OCI-LY7 (cell line): Measurements from ENCODE around the gene PIGQ. TPM values are rescaled to one million over a fixed set of nuclear protein-coding genes. Genes with fewer than 3 reads are reported as not detected.

ENCODE experiments used
- BruUV-seq: library from RNA; stranded (reverse); fragments of 400-500 nt; replicated peaks from 2 replicates; lab custom pipeline; 2021; lab: Mats Ljungman, UMichigan
- CTCF ChIA-PET: fragments of 300-600 bp; sonication (Branson Sonifier 250); formaldehyde crosslinking; loops from one replicate; lab custom pipeline; 2022; ENCODE audit warnings: antibody characterized with exemption; ENCODE audit not compliant: unreplicated experiment; lab: Charles Lee
- POLR2A ChIA-PET: fragments of 300-600 bp; sonication (Branson Sonifier 250); formaldehyde crosslinking; loops from one replicate; lab custom pipeline; 2022; ENCODE audit warnings: antibody characterized with exemption; lab: Charles Lee
- DNase-seq: peaks from one replicate; pipeline ENCODE4 v3.0.0-alpha.2; 2015; ENCODE audit warnings: low spot score
- H2AFZ ChIP-seq: fragments of 200-600 bp; sonication (generic), shearing (Covaris generic); 2 replicates; pipeline ENCODE4 v1.6.1; 2014; ENCODE audit warnings: mild to moderate bottlenecking, antibody characterized with exemption, low read length, moderate library complexity
- H3K27ac ChIP-seq: fragments of 200-600 bp; sonication (generic); 2 replicates; pipeline ENCODE4 v1.5.1; 2014; ENCODE audit warnings: mixed run types, low read depth, mild to moderate bottlenecking, moderate library complexity, low read length, inconsistent platforms; ENCODE audit not compliant: poor library complexity, severe bottlenecking
- H3K36me3 ChIP-seq: fragments of 200-600 bp; sonication (generic); 2 replicates; pipeline ENCODE4 v1.6.1; 2014; ENCODE audit warnings: mild to moderate bottlenecking, antibody characterized with exemption, low read length, moderate library complexity, mixed read lengths; ENCODE audit not compliant: insufficient read depth
- H3K4me1 ChIP-seq: fragments of 200-600 bp; sonication (generic); 2 replicates; pipeline ENCODE4 v1.5.1; 2014; ENCODE audit warnings: mild to moderate bottlenecking, low read length; ENCODE audit not compliant: insufficient read depth, poor library complexity, severe bottlenecking
- H3K4me2 ChIP-seq: fragments of 200-600 bp; sonication (generic); 2 replicates; pipeline ENCODE4 v1.6.1; 2014; ENCODE audit warnings: mild to moderate bottlenecking, low read length
- H3K4me3 ChIP-seq: fragments of 200-600 bp; sonication (generic); 2 replicates; pipeline ENCODE4 v1.5.1; 2014; ENCODE audit warnings: mild to moderate bottlenecking, low read depth, low read length; ENCODE audit not compliant: poor library complexity, severe bottlenecking
- H3K79me2 ChIP-seq: fragments of 200-600 bp; sonication (generic); 2 replicates; pipeline ENCODE4 v1.6.1; 2016; ENCODE audit warnings: low read depth, mild to moderate bottlenecking, low read length, moderate library complexity, mixed read lengths; ENCODE audit not compliant: insufficient read depth
- H3K9me2 ChIP-seq: fragments of 200-600 bp; sonication (generic); 2 replicates; pipeline ENCODE4 v1.6.1; 2016; ENCODE audit warnings: mild to moderate bottlenecking, low read length, mixed read lengths; ENCODE audit not compliant: insufficient read depth
- H3K9me3 ChIP-seq: fragments of 200-600 bp; sonication (generic); 2 replicates; pipeline ENCODE4 v1.6.1; 2014; ENCODE audit warnings: mild to moderate bottlenecking, mixed run types, low read length, mixed read lengths
- H4K20me1 ChIP-seq: fragments of 200-600 bp; sonication (generic); 2 replicates; pipeline ENCODE4 v1.6.1; 2014; ENCODE audit warnings: mild to moderate bottlenecking, antibody characterized with exemption, low read length, moderate library complexity, mixed read lengths; ENCODE audit not compliant: insufficient read depth
- EZH2phosphoT487 ChIP-seq: fragments of 200-600 bp; sonication (generic); IDR thresholded peaks from 2 replicates; pipeline ENCODE4 v1.6.1; 2018; ENCODE audit warnings: low read depth, borderline replicate concordance, mild to moderate bottlenecking, mixed run types, antibody characterized with exemption, low read length, moderate library complexity, mixed read lengths
- intact Hi-C: fragments of 100-400 bp; cut with micrococcal nuclease; formaldehyde crosslinking; loops from one replicate; pipeline ENCODE4 v1.10.0; 2022; ENCODE audit not compliant: unreplicated experiment
- total RNA-seq, 2 experiments: library from RNA; depleted of rRNA in 1 of 2; stranded (reverse); fragments of >200 nt in 1 of 2; shearing (Covaris generic) in 1 of 2; gene quantifications; 2 replicates each; pipeline ENCODE4 v1.2.3, GENCODE V29; 2014 to 2022
- TF ChIP-seq, protein P1 (sequence below): fragments of 200-600 bp; sonication (generic); conservative IDR thresholded peaks from 2 replicates; pipeline ENCODE4 v1.5.1; 2014; ENCODE audit warnings: mild to moderate bottlenecking, antibody characterized with exemption, low read length, moderate library complexity, mixed read lengths

PIGQ gene
- total RNA-seq, 2 experiments from 2014 or later = 39.0 to 54.2 TPM

- no peak overlapping the region for H3K27ac ChIP-seq
Observed at GRCh38 chr16:533391-534123, 36.2 kb upstream of the PIGQ start.

DNA sequence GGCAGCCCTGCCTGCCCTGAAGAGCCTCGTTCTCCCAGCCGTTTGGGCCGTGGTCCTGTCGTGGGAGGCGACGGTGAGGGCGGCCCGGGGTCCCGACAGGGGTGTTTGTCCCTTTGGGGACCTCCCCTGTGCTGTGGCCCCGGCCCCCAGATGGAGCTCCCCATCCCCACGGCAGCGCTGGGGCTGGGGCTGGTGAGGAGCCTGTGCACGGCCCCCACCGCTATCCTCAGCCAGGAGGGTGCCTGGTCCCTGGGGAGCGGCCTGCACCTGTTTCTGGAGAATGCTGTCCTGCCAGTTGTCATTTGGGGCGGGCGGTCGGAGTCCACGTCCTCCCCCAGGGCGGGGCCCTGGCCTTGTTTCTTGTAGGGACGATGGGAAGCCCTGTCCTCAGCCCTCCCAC is 35.6 kb upstream of the PIGQ start:
- no peak for DNase-seq
- Histone ChIP-seq H3K4me1 (peaks cover 5% of the 10 kb centered on the region), H4K20me1 (no peaks in the 10 kb centered on the region), H3K79me2 (peaks cover 31% of the 10 kb centered on the region), H3K27ac (no peak overlapping the region), H3K36me3 (peaks cover 9% of the 10 kb centered on the region; the same call in 1 of the 2 replicates), H3K4me3 (no peak overlapping the region), H3K4me2 (no peak overlapping the region), H3K9me2 (no peaks in the 10 kb centered on the region), H3K9me3 (no peaks in the 10 kb centered on the region), H2AFZ (no peak overlapping the region)
- POLR2A ChIA-PET = no interaction called here
- TF ChIP-seq EZH2phosphoT487 = no peak
- TF ChIP-seq, protein P1, sequence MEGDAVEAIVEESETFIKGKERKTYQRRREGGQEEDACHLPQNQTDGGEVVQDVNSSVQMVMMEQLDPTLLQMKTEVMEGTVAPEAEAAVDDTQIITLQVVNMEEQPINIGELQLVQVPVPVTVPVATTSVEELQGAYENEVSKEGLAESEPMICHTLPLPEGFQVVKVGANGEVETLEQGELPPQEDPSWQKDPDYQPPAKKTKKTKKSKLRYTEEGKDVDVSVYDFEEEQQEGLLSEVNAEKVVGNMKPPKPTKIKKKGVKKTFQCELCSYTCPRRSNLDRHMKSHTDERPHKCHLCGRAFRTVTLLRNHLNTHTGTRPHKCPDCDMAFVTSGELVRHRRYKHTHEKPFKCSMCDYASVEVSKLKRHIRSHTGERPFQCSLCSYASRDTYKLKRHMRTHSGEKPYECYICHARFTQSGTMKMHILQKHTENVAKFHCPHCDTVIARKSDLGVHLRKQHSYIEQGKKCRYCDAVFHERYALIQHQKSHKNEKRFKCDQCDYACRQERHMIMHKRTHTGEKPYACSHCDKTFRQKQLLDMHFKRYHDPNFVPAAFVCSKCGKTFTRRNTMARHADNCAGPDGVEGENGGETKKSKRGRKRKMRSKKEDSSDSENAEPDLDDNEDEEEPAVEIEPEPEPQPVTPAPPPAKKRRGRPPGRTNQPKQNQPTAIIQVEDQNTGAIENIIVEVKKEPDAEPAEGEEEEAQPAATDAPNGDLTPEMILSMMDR = no peak
- CTCF ChIA-PET = no interaction called here
- BruUV-seq = no TSS peak
- intact Hi-C loops = no loop called here

More at GRCh38 chr16:533391-534123, 36.2 kb upstream of the PIGQ start:
- intact Hi-C loops = no loop called here
- TF ChIP-seq, protein P1 = no peak
- no peak for TF ChIP-seq EZH2phosphoT487
- ChIA-PET CTCF (no interaction called here), POLR2A (no interaction called here)
- H3K9me2 ChIP-seq = no peaks in the 10 kb centered on the region
- H3K36me3 ChIP-seq = peaks cover 9% of the 10 kb centered on the region; the same call in 1 of the 2 replicates
- no TSS peak for BruUV-seq
- H3K79me2 ChIP-seq = peaks cover 37% of the 10 kb centered on the region
- H3K9me3 ChIP-seq = no peaks in the 10 kb centered on the region
- H2AFZ ChIP-seq = no peak overlapping the region
- peaks cover 9% of the 10 kb centered on the region for H3K4me1 ChIP-seq
- H3K4me2 ChIP-seq = no peak overlapping the region
- no peaks in the 10 kb centered on the region for H4K20me1 ChIP-seq
- H3K4me3 ChIP-seq = no peak overlapping the region
- DNase-seq = no peak

DNA sequence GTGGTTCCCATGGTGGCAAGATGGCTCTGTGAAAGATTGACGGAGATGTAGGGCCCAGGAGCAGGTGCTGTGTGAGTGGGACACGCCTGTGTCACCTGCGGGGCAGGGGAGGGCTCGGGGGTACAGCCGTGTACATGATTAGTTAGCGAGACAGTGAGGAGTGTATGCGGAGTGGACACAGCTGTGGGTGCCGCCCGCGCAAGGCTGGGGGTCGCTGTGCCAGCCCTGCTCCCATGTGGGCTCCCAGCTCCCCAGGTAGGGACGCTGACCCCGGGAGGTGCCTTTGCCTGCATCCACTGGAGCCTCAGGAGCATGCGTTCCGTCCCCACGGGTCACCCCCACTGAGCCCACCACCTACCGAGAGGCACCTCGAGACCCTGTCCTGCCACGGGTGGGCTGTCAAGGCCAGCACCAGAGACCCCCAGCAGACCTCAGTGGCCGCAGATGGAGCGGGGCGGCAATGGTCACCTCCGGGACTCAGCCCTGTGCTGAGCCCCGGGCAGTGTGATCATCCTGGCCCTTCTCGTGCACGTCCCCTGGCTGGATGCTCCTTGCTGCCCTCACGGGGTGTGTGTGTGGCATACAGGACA is 34.8 kb upstream of the PIGQ start:
- H3K4me2 ChIP-seq = no peak overlapping the region
- ChIA-PET CTCF (no interaction called here), POLR2A (no interaction called here)
- no peak for TF ChIP-seq EZH2phosphoT487
- TF ChIP-seq, protein P1 = no peak
- BruUV-seq = no TSS peak
- H3K9me2 ChIP-seq = no peaks in the 10 kb centered on the region
- H3K4me1 ChIP-seq = no peaks in the 10 kb centered on the region
- intact Hi-C loops = no loop called here
- no peak overlapping the region for H3K27ac ChIP-seq
- no peaks in the 10 kb centered on the region for H4K20me1 ChIP-seq
- DNase-seq = no peak
- no peak overlapping the region for H2AFZ ChIP-seq
- H3K36me3 ChIP-seq = peaks cover 4% of the 10 kb centered on the region; the same call in 1 of the 2 replicates
- no peaks in the 10 kb centered on the region for H3K9me3 ChIP-seq
- H3K4me3 ChIP-seq = no peak overlapping the region
- H3K79me2 ChIP-seq = peaks cover 23% of the 10 kb centered on the region
